ENCODE results near the gene RERE.

RERE gene

DNA sequence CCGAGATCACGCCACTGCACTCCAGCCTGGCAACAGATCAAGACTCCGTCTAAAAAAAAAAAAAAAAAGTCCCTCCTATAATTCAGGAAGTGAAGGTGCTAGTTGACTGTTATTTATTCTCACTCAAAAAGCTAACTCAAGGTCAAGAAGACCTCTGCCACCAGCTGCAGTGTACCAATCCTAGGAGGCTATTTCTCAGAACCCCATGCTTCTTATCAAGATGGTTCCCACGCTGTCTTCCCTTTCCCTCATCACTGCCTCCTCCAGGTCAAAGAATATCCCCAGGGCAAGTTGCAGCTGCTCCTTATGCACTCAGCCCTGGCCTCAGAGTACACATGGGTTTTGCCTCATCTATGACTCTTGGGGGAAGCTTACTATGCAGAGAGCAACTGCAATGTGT lies 53.6 kb downstream of the RERE start:
- Mint-ChIP-seq H3K4me1 (ENCODE audit: low read depth) (peaks cover 7% of the 10 kb centered on the region), H3K4me3 (no peak overlapping the region), H3K27ac (no peak overlapping the region), H3K36me3 (peaks cover 15% of the 10 kb centered on the region), H3K27me3 (no peaks in the 10 kb centered on the region), H3K9me3 (ENCODE audit: low read depth) (no peaks in the 10 kb centered on the region)

DNA sequence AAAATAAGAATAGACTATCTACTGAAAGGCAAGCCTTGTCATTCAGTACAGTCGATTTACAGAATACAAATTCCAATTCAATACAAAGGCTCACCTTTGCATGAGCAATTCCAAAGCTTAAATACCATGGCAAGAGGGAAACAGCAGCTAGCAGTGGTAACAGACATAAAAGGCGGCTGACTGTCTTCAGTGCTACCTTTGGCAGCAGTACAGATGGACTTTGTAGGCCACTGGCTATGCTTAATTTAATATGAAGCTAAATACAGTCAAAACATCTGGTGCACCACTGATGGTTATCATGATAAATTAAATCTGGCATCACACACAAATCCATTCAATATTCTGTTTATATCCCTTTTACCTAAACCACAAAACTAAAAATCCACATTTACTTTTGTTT lies 62.4 kb downstream of the RERE start:
- Mint-ChIP-seq H3K36me3 (peaks cover 4% of the 10 kb centered on the region), H3K27me3 (no peaks in the 10 kb centered on the region), H3K4me3 (no peak overlapping the region), H3K27ac (no peak overlapping the region), H3K4me1 (ENCODE audit: low read depth) (peaks cover 26% of the 10 kb centered on the region), H3K9me3 (ENCODE audit: low read depth) (no peaks in the 10 kb centered on the region)

DNA sequence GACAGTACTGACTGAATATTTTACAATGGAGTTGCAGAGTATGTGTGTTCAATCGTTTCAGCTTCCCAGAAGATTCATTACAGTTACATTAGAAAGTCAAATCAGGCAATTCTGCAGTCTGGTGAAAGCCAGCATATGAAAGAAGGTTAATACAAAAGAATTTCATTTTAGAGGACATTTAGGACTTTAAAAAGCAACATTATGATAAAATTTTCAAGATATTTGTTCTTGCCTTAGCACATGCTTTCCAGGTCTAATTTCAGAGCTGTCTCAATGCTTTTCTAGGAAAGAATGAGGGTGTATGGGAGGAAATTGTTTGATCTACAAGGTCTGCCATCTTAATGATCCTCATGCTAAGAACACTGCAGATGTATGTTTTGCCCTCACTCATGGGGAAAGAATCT lies 63.2 kb downstream of the RERE start:
- peaks cover 6% of the 10 kb centered on the region for H3K36me3 Mint-ChIP-seq
- no peaks in the 10 kb centered on the region for H3K9me3 Mint-ChIP-seq (ENCODE audit: low read depth)
- no peak overlapping the region for H3K4me3 Mint-ChIP-seq
- H3K27ac Mint-ChIP-seq, result no peak overlapping the region
- peaks cover 26% of the 10 kb centered on the region for H3K4me1 Mint-ChIP-seq (ENCODE audit: low read depth)
- no peaks in the 10 kb centered on the region for H3K27me3 Mint-ChIP-seq

DNA sequence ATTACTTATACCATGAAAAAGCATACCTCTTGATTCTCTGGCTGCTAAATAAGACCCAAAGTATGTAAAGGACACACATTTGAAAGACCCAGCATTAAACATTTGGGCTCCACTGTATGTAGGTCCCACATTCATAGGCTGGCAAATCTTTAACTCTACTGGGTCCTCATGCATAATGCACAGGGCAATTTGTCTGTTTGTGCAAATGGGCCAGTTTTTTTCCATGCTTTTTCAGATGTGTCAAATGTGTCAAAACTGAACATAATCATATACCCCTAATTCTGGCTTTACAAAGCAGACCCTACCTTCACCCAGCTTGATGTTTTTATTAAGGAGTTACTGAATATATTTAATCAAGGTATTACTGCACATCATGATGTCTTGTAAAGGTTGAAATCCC lies 63.7 kb downstream of the RERE start:
- Mint-ChIP-seq H3K36me3 (peaks cover 6% of the 10 kb centered on the region), H3K4me1 (ENCODE audit: low read depth) (peaks cover 26% of the 10 kb centered on the region), H3K27ac (no peak overlapping the region), H3K4me3 (no peak overlapping the region), H3K9me3 (ENCODE audit: low read depth) (no peaks in the 10 kb centered on the region), H3K27me3 (no peaks in the 10 kb centered on the region)

DNA sequence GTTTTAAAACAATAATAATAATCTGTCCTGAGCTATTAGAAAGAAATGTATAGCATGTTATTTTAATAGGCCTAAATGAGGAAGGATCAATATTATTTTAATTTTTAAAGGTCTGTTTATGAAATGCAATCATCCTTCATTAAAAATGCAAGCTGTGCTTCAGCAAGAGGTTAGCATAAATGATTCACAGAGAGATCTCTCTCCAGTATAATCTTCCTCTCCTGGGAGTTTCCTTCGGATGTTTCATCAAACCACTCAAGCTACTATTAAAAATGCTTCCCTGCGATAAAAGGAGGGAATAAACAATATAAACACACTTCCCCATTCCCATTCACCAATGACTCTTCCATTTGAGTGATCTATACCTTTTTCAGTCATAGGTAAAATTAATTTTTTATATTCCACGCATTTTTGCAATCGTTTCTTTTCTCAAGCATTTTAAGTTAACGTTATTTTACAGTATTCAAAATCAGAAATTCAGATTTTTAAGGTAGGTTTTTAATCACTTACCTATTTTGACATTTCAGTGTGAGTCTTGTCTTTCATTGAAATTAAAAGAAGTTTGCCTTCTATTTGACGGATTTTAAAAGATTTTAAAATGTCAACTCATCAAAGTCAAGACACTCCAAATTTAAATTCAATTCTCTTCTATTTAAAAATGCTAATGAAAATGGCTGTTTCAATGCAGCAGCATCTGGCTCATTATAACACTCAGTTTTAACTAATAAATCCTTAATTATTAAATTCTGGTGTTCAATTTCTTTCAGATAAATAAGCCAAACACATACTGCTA lies 64.3 kb downstream of the RERE start:
- Mint-ChIP-seq H3K4me1 (ENCODE audit: low read depth) (peaks cover 26% of the 10 kb centered on the region), H3K9me3 (ENCODE audit: low read depth) (no peaks in the 10 kb centered on the region), H3K27me3 (no peaks in the 10 kb centered on the region), H3K27ac (no peak overlapping the region), H3K4me3 (no peak overlapping the region), H3K36me3 (peaks cover 9% of the 10 kb centered on the region)

DNA sequence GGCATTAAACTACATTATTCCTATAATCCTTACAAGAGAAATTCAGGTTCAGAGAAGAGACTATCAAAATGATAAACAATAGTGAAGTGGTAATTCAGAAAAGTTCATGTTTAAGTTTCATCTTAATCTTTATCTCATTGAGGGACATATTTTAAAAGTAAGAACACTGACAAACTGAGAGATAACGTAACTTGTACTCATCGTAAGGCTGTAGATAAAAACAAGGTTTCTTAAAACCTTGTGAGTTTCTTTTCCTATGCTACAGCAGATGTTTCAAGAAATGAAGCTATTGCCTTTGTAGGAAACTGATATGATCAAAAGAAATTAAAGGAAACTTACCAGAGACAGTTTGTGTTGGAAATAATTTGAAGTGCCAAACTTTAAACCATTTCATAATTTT lies 65.0 kb downstream of the RERE start:
- Mint-ChIP-seq H3K36me3 (peaks cover 9% of the 10 kb centered on the region), H3K27me3 (no peaks in the 10 kb centered on the region), H3K9me3 (ENCODE audit: low read depth) (no peaks in the 10 kb centered on the region), H3K4me3 (no peak overlapping the region), H3K27ac (peak overlapping the region; percentile 67), H3K4me1 (ENCODE audit: low read depth) (peaks cover 26% of the 10 kb centered on the region)

DNA sequence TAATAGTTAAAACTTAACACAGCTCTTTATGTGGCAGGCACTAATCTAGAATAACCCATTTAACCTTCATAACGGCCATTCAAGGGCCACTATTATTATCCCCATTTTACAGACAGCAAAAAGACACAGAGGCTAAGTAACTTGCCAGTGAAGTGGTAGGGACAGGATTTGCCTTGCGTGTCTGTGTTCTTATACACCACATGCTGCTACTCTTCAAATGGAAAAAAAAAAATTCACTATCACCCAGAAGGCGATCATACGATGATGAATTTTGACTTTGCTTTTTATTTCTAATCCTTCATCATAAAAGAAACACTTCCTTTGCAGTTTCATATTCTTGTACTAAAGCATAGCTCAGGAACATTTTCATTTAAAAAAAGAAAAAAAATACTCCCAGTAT lies 65.5 kb downstream of the RERE start:
- H3K27me3 Mint-ChIP-seq, result no peaks in the 10 kb centered on the region
- peaks cover 9% of the 10 kb centered on the region for H3K36me3 Mint-ChIP-seq
- peak overlapping the region; percentile 67 for H3K27ac Mint-ChIP-seq
- peak overlapping the region; percentile 11 for H3K4me3 Mint-ChIP-seq
- H3K9me3 Mint-ChIP-seq (ENCODE audit: low read depth), result no peaks in the 10 kb centered on the region
- H3K4me1 Mint-ChIP-seq (ENCODE audit: low read depth), result peaks cover 26% of the 10 kb centered on the region

DNA sequence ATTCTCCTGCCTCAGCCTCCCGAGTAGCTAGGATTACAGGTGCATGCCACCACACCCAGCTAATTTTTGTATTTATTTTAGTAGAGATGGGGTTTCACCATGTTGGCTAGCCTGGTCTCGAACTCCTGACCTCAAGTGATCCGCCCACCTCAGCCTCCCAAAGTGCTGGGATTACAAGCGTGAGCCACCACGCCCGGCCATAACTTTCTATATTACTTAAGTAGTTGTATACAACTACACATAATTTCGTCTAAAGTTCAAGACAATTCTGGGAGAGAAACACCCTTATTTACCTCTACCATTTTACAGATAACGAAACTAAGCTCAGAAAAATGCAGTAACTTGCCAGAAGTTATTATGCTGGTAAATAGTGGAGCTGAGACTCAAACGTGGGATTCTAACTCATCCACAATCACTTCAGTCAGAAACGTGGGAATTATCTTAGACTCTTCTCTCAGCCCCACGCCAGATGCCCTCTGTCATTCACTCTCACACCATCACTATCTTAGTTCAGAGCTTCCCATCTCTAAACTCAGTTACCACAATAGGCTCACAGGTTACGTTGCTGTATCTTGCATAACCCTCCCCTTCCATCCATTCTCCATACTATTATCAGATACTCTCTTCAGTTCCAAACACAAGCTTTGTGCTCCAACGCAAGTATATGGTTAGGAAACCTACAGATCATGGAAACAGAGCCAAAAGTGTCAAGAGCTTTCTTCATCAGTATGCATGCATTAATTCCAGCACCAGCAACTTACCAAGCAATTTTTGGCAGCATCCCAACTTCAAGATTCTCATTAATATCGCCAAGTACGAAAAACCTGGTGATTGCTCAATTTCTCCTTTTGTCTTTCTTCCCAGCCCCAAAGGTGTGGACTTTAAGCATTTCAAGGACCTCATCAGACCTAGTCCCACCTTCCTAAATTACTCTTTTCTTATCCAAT lies 69.3 kb downstream of the RERE start:
- H3K4me1 Mint-ChIP-seq (ENCODE audit: low read depth), result peaks cover 17% of the 10 kb centered on the region
- H3K4me3 Mint-ChIP-seq, result no peak overlapping the region
- no peaks in the 10 kb centered on the region for H3K9me3 Mint-ChIP-seq (ENCODE audit: low read depth)
- peak overlapping the region; percentile 42 for H3K27ac Mint-ChIP-seq
- H3K36me3 Mint-ChIP-seq, result peaks cover 9% of the 10 kb centered on the region
- H3K27me3 Mint-ChIP-seq, result no peaks in the 10 kb centered on the region

DNA sequence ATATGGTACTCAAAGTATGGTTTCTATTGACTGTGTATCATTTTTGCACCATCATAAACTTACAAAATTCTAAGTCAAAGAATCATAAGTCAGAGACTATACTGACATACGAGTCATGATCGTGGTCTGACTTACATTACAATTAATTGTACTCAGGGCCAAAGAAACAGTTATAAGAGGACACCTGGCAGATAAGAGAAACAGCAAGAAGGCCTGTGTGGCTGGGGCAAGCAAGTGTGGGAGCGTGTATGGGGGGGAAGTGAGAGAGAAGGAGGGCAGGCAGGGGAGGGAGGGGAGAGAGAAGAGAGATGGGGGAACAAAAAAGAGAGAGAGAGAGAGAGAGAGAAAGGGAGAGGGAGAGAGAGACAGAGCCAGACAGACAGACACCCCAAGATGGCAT lies 70.9 kb downstream of the RERE start:
- Mint-ChIP-seq H3K36me3 (peaks cover 9% of the 10 kb centered on the region), H3K4me1 (ENCODE audit: low read depth) (peaks cover 6% of the 10 kb centered on the region), H3K27me3 (no peaks in the 10 kb centered on the region), H3K27ac (no peak overlapping the region), H3K9me3 (ENCODE audit: low read depth) (no peaks in the 10 kb centered on the region), H3K4me3 (no peak overlapping the region)

DNA sequence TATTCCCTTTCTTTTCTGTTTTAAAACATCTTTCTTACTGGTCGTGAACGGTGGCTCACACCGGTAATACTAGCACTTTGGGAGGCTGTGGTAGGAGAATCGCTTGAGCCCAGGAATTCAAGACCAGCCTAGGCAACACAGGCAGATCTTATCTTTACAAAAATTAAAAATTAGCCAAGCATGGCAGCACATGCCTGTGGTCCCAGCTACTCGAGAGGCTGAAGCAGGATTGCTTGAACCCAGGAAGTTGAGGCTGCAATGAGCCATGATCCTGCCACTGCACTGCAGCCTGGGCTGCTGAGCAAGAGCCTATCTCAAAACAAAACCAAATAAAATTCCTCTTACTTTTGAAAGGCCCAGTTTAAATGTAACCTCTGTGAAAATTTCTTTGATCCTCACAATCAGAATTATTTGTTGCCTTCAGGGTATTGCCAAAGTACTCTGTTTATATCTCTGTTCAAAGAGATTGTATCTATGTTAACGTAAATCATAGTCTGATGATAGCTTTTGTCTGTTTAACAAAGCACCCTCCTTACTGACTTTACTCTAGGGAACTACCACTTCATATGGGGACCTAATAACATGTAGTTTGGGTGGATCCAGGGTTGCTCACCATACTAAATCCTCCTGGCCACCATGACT lies 71.6 kb downstream of the RERE start:
- Mint-ChIP-seq H3K4me1 (ENCODE audit: low read depth) (peaks cover 9% of the 10 kb centered on the region), H3K36me3 (peaks cover 12% of the 10 kb centered on the region), H3K9me3 (ENCODE audit: low read depth) (no peaks in the 10 kb centered on the region), H3K4me3 (no peak overlapping the region), H3K27me3 (no peaks in the 10 kb centered on the region), H3K27ac (no peak overlapping the region)

DNA sequence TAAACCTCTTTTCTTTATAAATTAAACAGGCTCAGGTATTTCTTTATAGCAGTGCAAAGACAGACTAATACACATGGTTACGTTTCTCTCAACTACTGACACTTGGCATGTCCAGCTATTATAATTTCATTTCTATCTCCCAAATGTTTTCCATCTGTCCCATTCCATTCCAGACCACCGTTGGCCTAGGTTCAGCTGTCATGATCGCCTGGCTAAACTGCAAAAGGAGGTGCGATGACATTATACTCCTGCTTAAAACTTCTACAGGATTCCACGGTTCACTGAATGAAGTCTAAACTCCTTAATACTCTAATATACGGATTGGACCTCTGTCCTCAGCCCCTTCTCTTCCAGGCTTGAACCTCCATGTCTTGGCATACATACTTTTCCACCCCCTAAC lies 72.1 kb downstream of the RERE start:
- Mint-ChIP-seq H3K4me3 (no peak overlapping the region), H3K27me3 (no peaks in the 10 kb centered on the region), H3K36me3 (peaks cover 12% of the 10 kb centered on the region), H3K27ac (no peak overlapping the region), H3K9me3 (ENCODE audit: low read depth) (no peaks in the 10 kb centered on the region), H3K4me1 (ENCODE audit: low read depth) (peaks cover 8% of the 10 kb centered on the region)

DNA sequence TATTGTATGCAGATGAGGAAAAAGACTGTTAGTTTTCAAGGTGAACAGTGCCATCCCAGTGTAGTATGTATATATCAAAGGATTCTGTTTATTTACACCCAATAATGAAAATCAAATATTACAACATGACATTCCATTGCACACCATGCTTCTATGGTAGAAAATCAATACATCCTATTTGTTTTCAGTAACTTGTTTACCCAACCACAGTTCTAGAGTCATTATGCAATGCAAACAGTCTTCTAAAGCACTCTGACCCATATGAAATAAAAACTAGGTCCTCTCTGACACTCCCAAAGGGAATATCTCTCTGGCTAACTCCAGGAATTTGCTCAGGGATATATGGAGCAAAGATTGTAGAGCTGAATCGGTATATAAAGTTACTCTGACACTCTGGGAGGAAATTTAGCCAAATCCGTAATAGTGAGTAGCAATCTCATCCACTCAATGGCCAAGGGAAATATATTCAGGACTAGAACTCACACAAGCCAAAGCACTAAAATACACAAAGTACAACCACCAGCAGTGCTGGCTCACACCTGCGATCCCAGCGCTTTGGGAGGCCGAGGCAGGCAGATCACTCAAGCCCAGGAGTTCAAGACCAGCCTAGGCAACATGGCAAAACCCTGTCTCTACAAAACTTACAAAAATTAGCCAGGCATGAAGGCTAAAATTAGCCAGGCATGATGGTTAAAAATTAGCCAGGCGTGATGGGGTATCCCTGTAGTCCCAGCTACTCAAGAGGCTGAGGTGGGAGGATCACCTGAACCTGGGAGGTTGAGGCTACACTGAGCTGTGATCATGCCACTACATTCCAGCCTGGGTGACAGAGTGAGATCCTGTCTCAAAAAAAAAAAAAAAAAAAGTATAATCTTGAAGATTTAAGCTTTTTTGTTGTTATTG lies 75.2 kb downstream of the RERE start:
- H3K9me3 Mint-ChIP-seq (ENCODE audit: low read depth), result peaks cover 5% of the 10 kb centered on the region
- peaks cover 15% of the 10 kb centered on the region for H3K36me3 Mint-ChIP-seq
- H3K27me3 Mint-ChIP-seq, result no peaks in the 10 kb centered on the region
- no peak overlapping the region for H3K27ac Mint-ChIP-seq
- no peak overlapping the region for H3K4me3 Mint-ChIP-seq
- H3K4me1 Mint-ChIP-seq (ENCODE audit: low read depth), result peaks cover 8% of the 10 kb centered on the region

DNA sequence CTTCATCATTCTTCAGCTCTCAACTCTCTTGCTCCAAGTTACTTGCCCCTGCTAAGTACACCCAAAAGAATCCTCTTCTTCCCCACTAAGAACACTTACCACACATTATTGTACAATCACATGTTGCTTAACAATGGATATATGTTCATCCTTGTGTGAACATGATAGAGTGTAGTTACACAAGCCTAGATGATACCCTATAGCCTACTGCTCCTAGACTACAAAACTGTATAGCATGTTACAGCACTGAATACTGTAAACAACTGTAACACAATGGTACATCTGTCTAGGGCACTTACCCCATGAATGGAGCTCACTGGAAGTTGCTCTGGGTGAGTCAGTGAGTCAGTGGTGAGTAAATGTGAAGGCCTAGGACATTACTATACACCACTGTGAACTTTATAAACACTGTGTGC lies 77.4 kb downstream of the RERE start:
- no peak overlapping the region for H3K27ac Mint-ChIP-seq
- H3K36me3 Mint-ChIP-seq, result peaks cover 15% of the 10 kb centered on the region
- H3K4me1 Mint-ChIP-seq (ENCODE audit: low read depth), result peaks cover 4% of the 10 kb centered on the region
- no peaks in the 10 kb centered on the region for H3K27me3 Mint-ChIP-seq
- H3K9me3 Mint-ChIP-seq (ENCODE audit: low read depth), result peaks cover 5% of the 10 kb centered on the region
- H3K4me3 Mint-ChIP-seq, result no peak overlapping the region

DNA sequence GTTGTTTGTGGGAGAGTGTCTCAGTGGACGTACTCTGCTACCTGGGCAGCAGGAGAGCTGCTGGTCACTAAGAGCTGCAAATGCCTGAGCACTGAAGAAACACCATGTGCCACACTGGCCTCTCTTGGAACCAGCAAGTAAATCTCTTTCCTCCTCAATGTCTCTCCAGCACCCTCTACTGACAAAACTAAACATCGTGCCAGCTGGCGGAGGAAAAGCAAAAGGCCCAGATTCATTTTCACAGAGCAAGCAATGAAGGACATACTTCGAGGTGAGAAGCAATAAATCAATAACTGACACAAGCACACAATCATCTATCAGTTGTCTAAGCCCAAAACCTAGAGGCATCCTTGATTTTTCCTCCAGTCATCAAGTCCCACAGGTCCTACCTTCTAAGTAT lies 78.1 kb downstream of the RERE start:
- Mint-ChIP-seq H3K36me3 (peaks cover 15% of the 10 kb centered on the region), H3K4me1 (ENCODE audit: low read depth) (peaks cover 4% of the 10 kb centered on the region), H3K9me3 (ENCODE audit: low read depth) (peaks cover 5% of the 10 kb centered on the region), H3K27me3 (no peaks in the 10 kb centered on the region), H3K27ac (no peak overlapping the region), H3K4me3 (no peak overlapping the region)

Data from activated naive CD8-positive, alpha-beta T cell (primary cell).